Measurements from ENCODE around the gene TSBP1.

- TF ChIP-seq, protein P1, sequence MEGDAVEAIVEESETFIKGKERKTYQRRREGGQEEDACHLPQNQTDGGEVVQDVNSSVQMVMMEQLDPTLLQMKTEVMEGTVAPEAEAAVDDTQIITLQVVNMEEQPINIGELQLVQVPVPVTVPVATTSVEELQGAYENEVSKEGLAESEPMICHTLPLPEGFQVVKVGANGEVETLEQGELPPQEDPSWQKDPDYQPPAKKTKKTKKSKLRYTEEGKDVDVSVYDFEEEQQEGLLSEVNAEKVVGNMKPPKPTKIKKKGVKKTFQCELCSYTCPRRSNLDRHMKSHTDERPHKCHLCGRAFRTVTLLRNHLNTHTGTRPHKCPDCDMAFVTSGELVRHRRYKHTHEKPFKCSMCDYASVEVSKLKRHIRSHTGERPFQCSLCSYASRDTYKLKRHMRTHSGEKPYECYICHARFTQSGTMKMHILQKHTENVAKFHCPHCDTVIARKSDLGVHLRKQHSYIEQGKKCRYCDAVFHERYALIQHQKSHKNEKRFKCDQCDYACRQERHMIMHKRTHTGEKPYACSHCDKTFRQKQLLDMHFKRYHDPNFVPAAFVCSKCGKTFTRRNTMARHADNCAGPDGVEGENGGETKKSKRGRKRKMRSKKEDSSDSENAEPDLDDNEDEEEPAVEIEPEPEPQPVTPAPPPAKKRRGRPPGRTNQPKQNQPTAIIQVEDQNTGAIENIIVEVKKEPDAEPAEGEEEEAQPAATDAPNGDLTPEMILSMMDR (IDR thresholded peaks at IDR 0.05; ENCODE audit: low read depth, low read length, poor library complexity, severe bottlenecking) = no peak
- no peak for TF ChIP-seq EZH2phosphoT487 (IDR thresholded peaks at IDR 0.05; ENCODE audit: borderline replicate concordance, low read length)
Measured at GRCh38 chr6:32291543-32291942, 80.2 kb downstream of the TSBP1 start.
